ENCODE results near the gene TRIP12. TPM values are rescaled to one million over a fixed set of nuclear protein-coding genes. Genes with fewer than 3 reads are reported as not detected.

The TRIP12 gene
- total RNA-seq, 1 experiment from 2014 or later = 175 TPM

DNA sequence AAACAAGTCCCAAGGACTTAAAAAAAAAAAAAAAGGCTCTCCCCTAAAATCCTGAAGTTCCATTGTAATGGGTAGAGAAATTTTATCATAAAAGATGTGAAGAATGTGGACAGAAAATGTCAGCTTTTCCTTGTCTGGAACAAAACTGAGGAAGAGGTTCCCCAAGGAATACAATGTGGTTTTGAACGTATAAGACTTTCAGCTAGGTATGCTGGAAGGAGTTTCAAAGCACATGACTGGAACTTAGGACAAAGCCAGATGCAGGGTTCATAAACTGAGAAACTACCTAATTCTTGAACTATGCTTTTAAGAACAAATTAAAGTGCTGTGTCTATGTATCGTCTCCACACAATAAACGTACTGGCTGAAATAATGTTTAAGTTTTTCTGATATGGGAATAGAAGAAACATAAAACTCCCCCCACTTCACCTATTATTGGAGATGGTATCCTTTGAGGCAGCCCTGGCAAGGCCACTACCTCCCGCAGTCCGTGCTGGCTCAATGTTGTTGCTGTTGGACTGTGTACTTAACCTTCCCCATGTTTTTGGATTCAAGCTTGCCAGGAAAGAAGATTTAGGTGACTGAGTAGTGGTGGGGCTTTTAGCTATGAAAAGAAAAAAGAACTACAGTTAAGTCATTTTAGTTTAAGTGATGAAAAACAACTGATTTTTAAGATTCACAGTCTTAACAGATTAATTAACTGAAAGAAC is 123.2 kb downstream of the TRIP12 start:
- CTCF ChIA-PET = no interaction called here
- Histone ChIP-seq H4K20me1 (ENCODE audit: insufficient read depth) (no peaks in the 10 kb centered on the region), H3K36me3 (ENCODE audit: control insufficient read depth in 1 of 2, insufficient read depth in 2 of 2, low read length in 2 of 2) (peaks cover 17 to 35% of the 10 kb centered on the region in 2 experiments), H3K27me3 (ENCODE audit: insufficient read depth, low read length) (no peaks in the 10 kb centered on the region), H3K4me1 (ENCODE audit: control insufficient read depth in 1 of 2, insufficient read depth in 2 of 2, low read length in 2 of 2) (no peaks in the 10 kb centered on the region), H3K27ac (ENCODE audit: low read depth, low read length) (no peak overlapping the region), H3K9me3 (ENCODE audit: control insufficient read depth in 1 of 2, insufficient read depth in 1 of 2, low read depth in 1 of 2, low read length in 2 of 2) (no peaks in the 10 kb centered on the region), H3K4me2 (ENCODE audit: low read length) (no peak overlapping the region), H3K9me2 (ENCODE audit: insufficient read depth) (no peaks in the 10 kb centered on the region), H3K9ac (ENCODE audit: low read length) (no peak overlapping the region), H3K79me2 (ENCODE audit: insufficient read depth, low read length) (no peaks in the 10 kb centered on the region), H2AFZ (ENCODE audit: low read depth, low read length, poor library complexity, severe bottlenecking) (no peak overlapping the region), H3K4me3 (replicated peaks in 1 of 2; ENCODE audit: low read depth in 1 of 2, low read length in 2 of 2) (no peak overlapping the region)
- POLR2A ChIA-PET = no interaction called here
- intact Hi-C loops (cut with micrococcal nuclease) = no loop called here
- TF ChIP-seq POLR2AphosphoS5 (IDR thresholded peaks at IDR 0.05; ENCODE audit: low read depth, low read length) (no peak), SRF (IDR thresholded peaks at IDR 0.05; ENCODE audit: low read depth) (no peak), FOSL1 (IDR thresholded peaks at IDR 0.05; ENCODE audit: low read depth) (no peak), CBX3 (IDR thresholded peaks at IDR 0.05; ENCODE audit: low read depth) (no peak), EGR1 (IDR thresholded peaks at IDR 0.05; ENCODE audit: low read depth) (no peak), ZFX (IDR thresholded peaks at IDR 0.05) (no peak), CEBPB (IDR thresholded peaks at IDR 0.05; ENCODE audit: low read depth) (no peak), TCF7L2 (IDR thresholded peaks at IDR 0.05; ENCODE audit: borderline replicate concordance, extremely low read depth, insufficient read depth, insufficient read length) (no peak), YY1 (IDR thresholded peaks at IDR 0.05; ENCODE audit: extremely low read depth, insufficient replicate concordance, low read depth, low read length) (no peak), SP1 (IDR thresholded peaks at IDR 0.05; ENCODE audit: low read depth) (no peak), EZH2 (IDR thresholded peaks at IDR 0.05) (no peak), SIN3A (IDR thresholded peaks at IDR 0.05; ENCODE audit: low read depth) (no peak), POLR2A (IDR thresholded peaks at IDR 0.05; ENCODE audit: borderline replicate concordance, extremely low read depth, insufficient read depth, insufficient read length) (no peak)
- TF ChIP-seq, protein P1, sequence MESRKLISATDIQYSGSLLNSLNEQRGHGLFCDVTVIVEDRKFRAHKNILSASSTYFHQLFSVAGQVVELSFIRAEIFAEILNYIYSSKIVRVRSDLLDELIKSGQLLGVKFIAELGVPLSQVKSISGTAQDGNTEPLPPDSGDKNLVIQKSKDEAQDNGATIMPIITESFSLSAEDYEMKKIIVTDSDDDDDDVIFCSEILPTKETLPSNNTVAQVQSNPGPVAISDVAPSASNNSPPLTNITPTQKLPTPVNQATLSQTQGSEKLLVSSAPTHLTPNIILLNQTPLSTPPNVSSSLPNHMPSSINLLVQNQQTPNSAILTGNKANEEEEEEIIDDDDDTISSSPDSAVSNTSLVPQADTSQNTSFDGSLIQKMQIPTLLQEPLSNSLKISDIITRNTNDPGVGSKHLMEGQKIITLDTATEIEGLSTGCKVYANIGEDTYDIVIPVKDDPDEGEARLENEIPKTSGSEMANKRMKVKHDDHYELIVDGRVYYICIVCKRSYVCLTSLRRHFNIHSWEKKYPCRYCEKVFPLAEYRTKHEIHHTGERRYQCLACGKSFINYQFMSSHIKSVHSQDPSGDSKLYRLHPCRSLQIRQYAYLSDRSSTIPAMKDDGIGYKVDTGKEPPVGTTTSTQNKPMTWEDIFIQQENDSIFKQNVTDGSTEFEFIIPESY (IDR thresholded peaks at IDR 0.05; ENCODE audit: extremely low read depth, insufficient replicate concordance, low read length) = no peak
- TF ChIP-seq, protein P2, sequence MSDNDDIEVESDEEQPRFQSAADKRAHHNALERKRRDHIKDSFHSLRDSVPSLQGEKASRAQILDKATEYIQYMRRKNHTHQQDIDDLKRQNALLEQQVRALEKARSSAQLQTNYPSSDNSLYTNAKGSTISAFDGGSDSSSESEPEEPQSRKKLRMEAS (IDR thresholded peaks at IDR 0.05) = no peak
- no TSS peak for BruUV-seq (replicated peaks)
- DNase-seq (ENCODE audit: low read depth, low spot score) (no peak), ATAC-seq (no peak)
- RAD21 ChIA-PET (ENCODE audit: low non-redundant PET in 1 of 2, low total read pairs in 2 of 2, uncharacterized antibody in 2 of 2, unreplicated experiment in 2 of 2) = no interaction called here
